SK-N-SH (cell line): Measurements from ENCODE around the gene DKC1. TPM values are rescaled to one million over a fixed set of nuclear protein-coding genes. Genes with fewer than 3 reads are reported as not detected.
A peak's percentile ranks its signal among the peaks of the same experiment; 100 is the strongest.

Experiments used
- CTCF ChIA-PET: fragments of 300-600, 350-600 bp; formaldehyde crosslinking; extraction: SDS; loops from one replicate; lab custom pipeline; 2021; lab: Yijun Ruan, JAX
- POLR2A ChIA-PET: fragments of 350-600 bp; sonication (Branson Sonifier 250); formaldehyde crosslinking; extraction: SDS; loops from one replicate; lab custom pipeline; 2020; ENCODE audit warnings: antibody characterized with exemption, inconsistent platforms; lab: Yijun Ruan, JAX
- DNase-seq: peaks from one replicate; pipeline ENCODE4 v3.0.0; 2012
- H2AFZ ChIP-seq: fragments of 200-600 bp; sonication (generic); 2 replicates; pipeline ENCODE4 v1.8.1; 2016; ENCODE audit warnings: antibody characterized with exemption, mild to moderate bottlenecking, low read depth
- H3F3A ChIP-seq: fragments of 200-600 bp; sonication (generic); replicated peaks from 2 replicates; pipeline ENCODE3; 2016; ENCODE audit warnings: antibody characterized with exemption, mild to moderate bottlenecking; ENCODE audit not compliant: insufficient read depth
- H3K27ac ChIP-seq, 2 experiments: fragments of 200-500 bp in 1 of 2; fragments of 200-600 bp in 1 of 2; sonication (Bioruptor generic) in 1 of 2; sonication (generic), shearing (Covaris generic) in 1 of 2; 2 replicates each; pipeline versions ENCODE4 v1.5.1 to v1.6.1; 2014 to 2016; ENCODE audit warnings: low read depth in 2 of 2, inconsistent platforms in 1 of 2, low read length in 1 of 2, mild to moderate bottlenecking in 1 of 2, mixed read lengths in 1 of 2
- H3K27me3 ChIP-seq: fragments of 200-600 bp; sonication (generic), shearing (Covaris generic); 2 replicates; pipeline ENCODE4 v1.6.1; 2016; ENCODE audit warnings: mixed run types; ENCODE audit not compliant: insufficient read depth
- H3K36me3 ChIP-seq, 2 experiments: fragments of 200-500 bp in 1 of 2; fragments of 200-600 bp in 1 of 2; sonication (Bioruptor generic) in 1 of 2; sonication (generic) in 1 of 2; replicated peaks in 1 of 2; 2 replicates each; pipeline versions ENCODE3 to v1.5.1; 2014 to 2016; ENCODE audit warnings: low read length in 1 of 2, mild to moderate bottlenecking in 1 of 2; ENCODE audit not compliant: insufficient read depth in 2 of 2, control insufficient read depth in 1 of 2
- H3K4me1 ChIP-seq, 2 experiments: fragments of 200-500 bp in 1 of 2; fragments of 200-600 bp in 1 of 2; sonication (Bioruptor generic) in 1 of 2; sonication (generic), shearing (Covaris generic) in 1 of 2; 2 replicates each; pipeline versions ENCODE4 v1.5.1 to v1.6.1; 2014 to 2016; ENCODE audit warnings: low read depth in 1 of 2, low read length in 1 of 2, mixed run types in 1 of 2; ENCODE audit not compliant: insufficient read depth in 2 of 2, control insufficient read depth in 1 of 2
- H3K4me2 ChIP-seq: fragments of 200-600 bp; sonication (generic), shearing (Covaris generic); 2 replicates; pipeline ENCODE4 v1.6.1; 2017; ENCODE audit warnings: mixed run types
- H3K4me3 ChIP-seq, 2 experiments: fragments of 200-500 bp in 1 of 2; fragments of 200-600 bp in 1 of 2; sonication (Bioruptor generic) in 1 of 2; sonication (generic), shearing (Covaris generic) in 1 of 2; 2 replicates each; pipeline versions ENCODE4 v1.5.1 to v1.8.1; 2014 to 2016; ENCODE audit warnings: low read depth in 2 of 2, inconsistent platforms in 1 of 2, low read length in 1 of 2, mild to moderate bottlenecking in 1 of 2, mixed read lengths in 1 of 2, moderate library complexity in 1 of 2
- H3K79me2 ChIP-seq: fragments of 200-600 bp; sonication (generic); 2 replicates; pipeline ENCODE4 v1.8.1; 2017; ENCODE audit warnings: mild to moderate bottlenecking; ENCODE audit not compliant: insufficient read depth
- H3K9ac ChIP-seq: fragments of 200-600 bp; sonication (generic); 2 replicates; pipeline ENCODE4 v1.6.1; 2017; ENCODE audit warnings: mixed run types
- H3K9me2 ChIP-seq: fragments of 200-600 bp; sonication (generic); 2 replicates; pipeline ENCODE4 v1.6.1; 2017; ENCODE audit warnings: mixed run types
- H3K9me3 ChIP-seq: fragments of 200-600 bp; sonication (generic); 2 replicates; pipeline ENCODE4 v1.6.1; 2017; ENCODE audit warnings: mixed run types, mild to moderate bottlenecking, moderate library complexity
- H4K20me1 ChIP-seq: fragments of 200-600 bp; sonication (generic); 2 replicates; pipeline ENCODE4 v1.6.1; 2017; ENCODE audit warnings: mild to moderate bottlenecking, mixed run types; ENCODE audit not compliant: insufficient read depth
- ELF1 ChIP-seq: IDR thresholded peaks from 2 replicates; pipeline ENCODE4 v1.4.0; 2012
- FOSL2 ChIP-seq: IDR thresholded peaks from 2 replicates; pipeline ENCODE4 v1.4.0; 2012; ENCODE audit warnings: low read depth, mild to moderate bottlenecking, moderate library complexity, borderline replicate concordance
- MEF2A ChIP-seq: IDR thresholded peaks from 2 replicates; pipeline ENCODE4 v1.4.0; 2012; ENCODE audit warnings: low read depth, borderline replicate concordance
- POLR2AphosphoS5 ChIP-seq: IDR thresholded peaks from 2 replicates; pipeline ENCODE4 v1.6.1; 2012; ENCODE audit warnings: low read depth, low read length
- RCOR1 ChIP-seq: fragments of 150-350 bp; IDR thresholded peaks from 2 replicates; pipeline ENCODE4 v1.6.1; 2017; ENCODE audit warnings: antibody characterized with exemption, low read length
- TCF12 ChIP-seq: IDR thresholded peaks from 2 replicates; pipeline ENCODE4 v1.4.0; 2012
- WGBS: methylation state at CpG from one replicate; pipeline ENCODE4 v1.1.6; 2017; ENCODE audit warnings: low lambda C conversion rate; 5-methylcytosine and 5-hydroxymethylcytosine counted together
- polyA plus RNA-seq, 3 experiments: library from polyadenylated mRNA; depleted of rRNA; stranded (reverse); fragments of >200 nt; gene quantifications; 2 replicates each; pipeline ENCODE4 v1.2.3, GENCODE V29; 2012
- TF ChIP-seq, protein P1 (sequence below): IDR thresholded peaks from 2 replicates; pipeline ENCODE4 v1.4.0; 2012; ENCODE audit warnings: low read depth, borderline replicate concordance
- TF ChIP-seq, protein P2 (sequence below): IDR thresholded peaks from 2 replicates; pipeline ENCODE4 v1.4.0; 2012; ENCODE audit warnings: low read depth
- TF ChIP-seq, protein P3 (sequence below): fragments of 150-350 bp; IDR thresholded peaks from 2 replicates; pipeline ENCODE4 v1.6.1; 2017; ENCODE audit warnings: antibody characterized with exemption, low read length, low read depth, borderline replicate concordance
- TF ChIP-seq, protein P4 (sequence below): fragments of 200-600 bp; sonication (generic); IDR thresholded peaks from 2 replicates; pipeline ENCODE4 v1.6.1; 2017; ENCODE audit warnings: antibody characterized with exemption, mild to moderate bottlenecking, moderate library complexity

DKC1 gene
- polyA plus RNA-seq, 1 of the 3 experiments (the other 2 are of a cell fraction): 53.0 TPM

DNA sequence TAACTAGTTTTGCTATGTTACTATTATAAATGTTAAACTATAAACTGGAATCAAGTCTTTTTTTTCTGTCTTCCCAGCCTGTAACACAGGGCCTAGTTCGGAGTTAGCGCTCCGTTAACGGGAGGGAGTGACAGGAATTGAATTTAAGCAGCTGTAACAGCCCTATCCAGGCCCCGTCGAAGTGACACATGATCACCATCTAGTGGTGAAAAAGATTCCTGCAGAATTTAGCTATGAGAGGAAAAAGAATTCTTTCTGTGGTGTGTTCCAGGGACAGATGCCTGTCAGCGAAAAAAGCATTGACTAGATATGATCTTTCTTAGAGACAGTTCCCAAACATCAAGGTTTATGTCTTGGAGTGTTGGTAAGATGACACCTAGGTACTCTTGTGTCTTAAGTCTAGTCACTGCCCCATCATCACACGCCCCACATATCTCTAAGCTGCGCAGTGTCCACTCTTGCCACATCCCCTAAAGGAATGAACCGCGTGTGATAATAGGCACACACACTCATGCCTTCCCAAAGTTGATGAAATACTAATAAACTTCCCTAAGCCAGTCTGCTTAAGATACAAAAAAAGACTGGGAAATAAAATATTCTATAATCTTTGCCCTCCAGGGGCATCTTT, 13.8 kb upstream of the DKC1 start (continued):
- TF ChIP-seq, protein P1, sequence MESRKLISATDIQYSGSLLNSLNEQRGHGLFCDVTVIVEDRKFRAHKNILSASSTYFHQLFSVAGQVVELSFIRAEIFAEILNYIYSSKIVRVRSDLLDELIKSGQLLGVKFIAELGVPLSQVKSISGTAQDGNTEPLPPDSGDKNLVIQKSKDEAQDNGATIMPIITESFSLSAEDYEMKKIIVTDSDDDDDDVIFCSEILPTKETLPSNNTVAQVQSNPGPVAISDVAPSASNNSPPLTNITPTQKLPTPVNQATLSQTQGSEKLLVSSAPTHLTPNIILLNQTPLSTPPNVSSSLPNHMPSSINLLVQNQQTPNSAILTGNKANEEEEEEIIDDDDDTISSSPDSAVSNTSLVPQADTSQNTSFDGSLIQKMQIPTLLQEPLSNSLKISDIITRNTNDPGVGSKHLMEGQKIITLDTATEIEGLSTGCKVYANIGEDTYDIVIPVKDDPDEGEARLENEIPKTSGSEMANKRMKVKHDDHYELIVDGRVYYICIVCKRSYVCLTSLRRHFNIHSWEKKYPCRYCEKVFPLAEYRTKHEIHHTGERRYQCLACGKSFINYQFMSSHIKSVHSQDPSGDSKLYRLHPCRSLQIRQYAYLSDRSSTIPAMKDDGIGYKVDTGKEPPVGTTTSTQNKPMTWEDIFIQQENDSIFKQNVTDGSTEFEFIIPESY: no peak
- TF ChIP-seq FOSL2: no peak
- TF ChIP-seq, protein P2, sequence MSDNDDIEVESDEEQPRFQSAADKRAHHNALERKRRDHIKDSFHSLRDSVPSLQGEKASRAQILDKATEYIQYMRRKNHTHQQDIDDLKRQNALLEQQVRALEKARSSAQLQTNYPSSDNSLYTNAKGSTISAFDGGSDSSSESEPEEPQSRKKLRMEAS: no peak
- no peak for TF ChIP-seq RCOR1
- TF ChIP-seq MEF2A: no peak
- no peak for TF ChIP-seq ELF1
- TF ChIP-seq, protein P3, sequence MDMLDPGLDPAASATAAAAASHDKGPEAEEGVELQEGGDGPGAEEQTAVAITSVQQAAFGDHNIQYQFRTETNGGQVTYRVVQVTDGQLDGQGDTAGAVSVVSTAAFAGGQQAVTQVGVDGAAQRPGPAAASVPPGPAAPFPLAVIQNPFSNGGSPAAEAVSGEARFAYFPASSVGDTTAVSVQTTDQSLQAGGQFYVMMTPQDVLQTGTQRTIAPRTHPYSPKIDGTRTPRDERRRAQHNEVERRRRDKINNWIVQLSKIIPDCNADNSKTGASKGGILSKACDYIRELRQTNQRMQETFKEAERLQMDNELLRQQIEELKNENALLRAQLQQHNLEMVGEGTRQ: no peak
- TF ChIP-seq TCF12: no peak; the same call in 1 of the 2 replicates

DNA sequence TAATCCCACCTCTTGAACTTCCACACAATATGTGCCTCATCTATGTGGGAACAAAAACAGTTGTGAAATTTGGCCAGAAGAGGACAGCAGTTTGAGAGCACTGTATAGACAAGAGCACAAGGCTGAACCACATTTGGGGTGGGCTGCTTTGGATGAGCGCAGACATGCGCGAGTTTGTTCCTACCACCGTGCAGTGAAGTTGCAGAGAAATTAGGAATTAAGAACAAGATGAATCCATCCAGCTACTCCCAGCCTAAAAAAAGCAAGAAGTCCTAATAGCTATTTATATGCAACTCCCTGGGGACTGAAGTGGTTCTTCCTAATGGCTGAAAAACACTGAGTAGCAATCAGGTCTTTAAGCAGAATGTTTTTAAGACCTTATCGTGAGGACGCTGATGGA, 12.8 kb upstream of the DKC1 start:
- Histone ChIP-seq H3K9me3 (no peaks in the 10 kb centered on the region), H3K79me2 (no peaks in the 10 kb centered on the region), H3K4me1 (peaks cover 0 to 2% of the 10 kb centered on the region in 2 experiments; a peak in 1 of 4 replicates), H3F3A (no peaks in the 10 kb centered on the region), H2AFZ (peak overlapping the region; percentile 71; the same call in 1 of the 2 replicates), H3K9me2 (no peaks in the 10 kb centered on the region), H3K9ac (no peak overlapping the region), H3K4me2 (no peak overlapping the region), H4K20me1 (no peaks in the 10 kb centered on the region), H3K27ac (no peak overlapping the region), H3K4me3 (peak overlapping the region; percentile 48 to 56; a peak in 1 of 4 replicates), H3K27me3 (peaks cover 13% of the 10 kb centered on the region; the same call in 1 of the 2 replicates), H3K36me3 (no peaks in the 10 kb centered on the region)
- ChIA-PET POLR2A (interaction anchor here (0.9 kb wide), 1 partner anchor 13 kb away, joined by 4 read pairs; the partner anchor contains the start of gene DKC1), CTCF (interaction anchor here (1.1 to 2.4 kb wide), 7 partner anchors 18 to 387 kb away, joined by 3 to 14 read pairs (median 6); no protein-coding TSS in a partner anchor)
- DNase-seq: no peak
- TF ChIP-seq, protein P4, sequence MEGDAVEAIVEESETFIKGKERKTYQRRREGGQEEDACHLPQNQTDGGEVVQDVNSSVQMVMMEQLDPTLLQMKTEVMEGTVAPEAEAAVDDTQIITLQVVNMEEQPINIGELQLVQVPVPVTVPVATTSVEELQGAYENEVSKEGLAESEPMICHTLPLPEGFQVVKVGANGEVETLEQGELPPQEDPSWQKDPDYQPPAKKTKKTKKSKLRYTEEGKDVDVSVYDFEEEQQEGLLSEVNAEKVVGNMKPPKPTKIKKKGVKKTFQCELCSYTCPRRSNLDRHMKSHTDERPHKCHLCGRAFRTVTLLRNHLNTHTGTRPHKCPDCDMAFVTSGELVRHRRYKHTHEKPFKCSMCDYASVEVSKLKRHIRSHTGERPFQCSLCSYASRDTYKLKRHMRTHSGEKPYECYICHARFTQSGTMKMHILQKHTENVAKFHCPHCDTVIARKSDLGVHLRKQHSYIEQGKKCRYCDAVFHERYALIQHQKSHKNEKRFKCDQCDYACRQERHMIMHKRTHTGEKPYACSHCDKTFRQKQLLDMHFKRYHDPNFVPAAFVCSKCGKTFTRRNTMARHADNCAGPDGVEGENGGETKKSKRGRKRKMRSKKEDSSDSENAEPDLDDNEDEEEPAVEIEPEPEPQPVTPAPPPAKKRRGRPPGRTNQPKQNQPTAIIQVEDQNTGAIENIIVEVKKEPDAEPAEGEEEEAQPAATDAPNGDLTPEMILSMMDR: 0 out of 2 replicates have a peak, but pooled peaks have one; percentile 7
- TF ChIP-seq POLR2AphosphoS5: no peak
- WGBS: 22% methylated on average over 6 of the region's 6 CpGs
